ENCODE data around the gene PADI6.

Gene PADI6

DNA sequence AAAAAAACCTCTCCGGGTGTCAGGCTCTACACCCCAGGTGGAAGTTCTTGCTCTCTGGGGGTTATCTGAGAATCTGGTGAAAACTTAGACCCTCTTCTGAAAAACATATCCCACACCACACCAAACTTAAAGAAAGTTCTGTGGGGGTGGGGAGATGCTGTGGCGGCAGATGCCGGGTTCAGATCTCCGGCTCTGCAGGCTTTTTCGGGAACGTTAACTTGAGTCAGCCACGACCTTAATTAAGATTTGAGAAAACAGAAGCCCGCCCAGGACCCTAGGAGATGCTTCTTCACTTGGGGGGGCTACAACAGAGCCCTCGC, 65.2 kb downstream of the PADI6 start:
- no peak for DNase-seq

DNA sequence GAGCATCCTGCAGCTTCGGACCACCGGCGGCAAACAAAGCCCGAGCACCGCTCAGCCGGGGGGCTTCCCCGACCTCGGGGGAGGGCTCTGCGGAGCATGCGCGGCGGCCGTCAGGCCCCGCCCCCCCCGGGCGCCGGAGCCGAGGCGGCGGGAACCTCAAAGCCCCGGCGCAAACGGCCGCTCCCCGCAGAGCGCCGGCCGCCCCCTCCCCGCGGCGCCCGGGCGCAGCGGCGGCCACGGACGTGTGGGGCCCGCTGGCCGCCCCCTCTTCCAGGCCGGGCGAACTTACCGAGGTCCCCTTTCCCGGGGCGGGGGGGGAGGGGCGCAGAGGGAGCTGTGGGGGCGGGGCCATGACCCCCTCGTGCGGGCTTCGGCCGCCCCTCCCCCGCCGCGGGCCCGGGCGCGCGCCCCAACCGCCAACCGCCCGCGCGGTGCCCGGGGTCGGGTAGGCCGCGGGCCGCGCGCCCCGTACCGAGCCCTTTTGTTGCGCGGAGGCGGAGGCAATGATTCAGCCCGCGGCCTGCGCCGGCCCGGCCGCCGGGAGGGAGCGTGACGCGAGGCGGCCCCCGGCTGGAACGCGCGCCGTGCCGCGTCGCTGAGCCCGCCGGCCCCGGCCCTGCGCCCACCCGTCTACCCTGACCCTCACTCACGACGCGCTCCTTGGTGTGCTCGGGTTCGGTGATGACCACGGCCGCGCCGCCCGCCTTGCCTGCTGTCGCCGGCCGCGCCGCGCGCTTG, 65.8 kb downstream of the PADI6 start:
- peak; percentile 49 for DNase-seq

GRCh38 chr1:17438318-17439249, 66.6 kb downstream of the PADI6 start:
- peak; percentile 75 for DNase-seq

GRCh38 chr1:17439250-17440073, 67.5 kb downstream of the PADI6 start, which contains the start of gene RCC2:
RCC2 (minus strand) TSS chr1:17439677; CDS start chr1:17438514, 1,163 bp downstream.
- peak; percentile 80 for DNase-seq

GRCh38 chr1:17440074-17440826, 68.3 kb downstream of the PADI6 start:
- DNase-seq: no peak

- DNase-seq: no peak
Measured at GRCh38 chr1:17440827-17441168, 68.8 kb downstream of the PADI6 start.

GRCh38 chr1:17441265-17441992, 69.4 kb downstream of the PADI6 start:
- DNase-seq: no peak

GRCh38 chr1:17441993-17442357, 70.0 kb downstream of the PADI6 start:
- DNase-seq: no peak

DNA sequence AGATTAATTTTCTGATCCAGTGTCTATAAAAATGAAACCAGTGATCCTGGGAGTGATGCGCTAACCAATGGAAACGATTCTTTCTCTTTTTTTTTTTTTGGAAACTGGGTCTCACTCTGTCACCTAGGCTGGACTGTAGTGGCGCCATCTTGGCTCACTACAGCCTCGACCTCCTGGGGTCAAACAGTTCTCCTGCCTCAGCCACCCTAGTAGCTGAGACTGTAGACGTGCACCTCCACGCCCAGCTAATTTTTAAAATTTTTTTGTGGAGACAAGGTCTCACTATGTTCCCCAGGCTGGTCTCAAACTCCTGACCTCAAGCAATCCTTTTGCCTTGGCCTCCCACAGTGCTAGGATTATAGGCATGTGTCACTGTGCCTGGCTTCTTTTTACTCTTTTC, 70.8 kb downstream of the PADI6 start:
- DNase-seq: no peak

DNA sequence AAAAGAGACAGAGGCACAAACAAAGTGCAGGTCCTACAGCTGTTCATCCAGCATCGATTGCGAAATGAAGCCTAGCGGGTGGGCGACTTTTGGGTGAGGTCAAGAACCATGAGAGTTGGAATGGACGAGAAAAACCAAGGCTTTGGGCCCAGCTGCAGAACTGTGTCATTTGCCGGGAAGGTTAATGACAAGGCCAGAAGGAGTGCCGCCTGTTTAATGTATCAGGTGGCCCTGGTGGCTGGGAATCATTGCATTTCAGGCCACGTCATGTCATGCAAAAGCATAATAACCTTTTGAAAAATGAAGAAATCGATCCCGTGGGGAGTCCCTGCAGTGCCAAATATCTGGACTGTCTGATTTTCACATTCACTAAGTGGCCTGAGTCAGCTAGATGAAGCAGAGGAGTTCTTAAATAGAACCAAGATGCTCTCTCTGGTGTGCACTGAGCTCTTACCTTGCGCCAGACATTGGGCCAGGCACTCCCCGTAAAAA, 75.6 kb downstream of the PADI6 start:
- no peak for DNase-seq

Measured in CD4-positive, alpha-beta T cell treated with Interleukin-21 for 1 hour (primary cell).